Measurements from ENCODE around the gene FBXW8. TPM values are rescaled to one million over a fixed set of nuclear protein-coding genes. Genes with fewer than 3 reads are reported as not detected.

Gene FBXW8
- total and polyA plus RNA-seq, 4 donors, result 3.9 to 20.3 (median 12.5) TPM

DNA sequence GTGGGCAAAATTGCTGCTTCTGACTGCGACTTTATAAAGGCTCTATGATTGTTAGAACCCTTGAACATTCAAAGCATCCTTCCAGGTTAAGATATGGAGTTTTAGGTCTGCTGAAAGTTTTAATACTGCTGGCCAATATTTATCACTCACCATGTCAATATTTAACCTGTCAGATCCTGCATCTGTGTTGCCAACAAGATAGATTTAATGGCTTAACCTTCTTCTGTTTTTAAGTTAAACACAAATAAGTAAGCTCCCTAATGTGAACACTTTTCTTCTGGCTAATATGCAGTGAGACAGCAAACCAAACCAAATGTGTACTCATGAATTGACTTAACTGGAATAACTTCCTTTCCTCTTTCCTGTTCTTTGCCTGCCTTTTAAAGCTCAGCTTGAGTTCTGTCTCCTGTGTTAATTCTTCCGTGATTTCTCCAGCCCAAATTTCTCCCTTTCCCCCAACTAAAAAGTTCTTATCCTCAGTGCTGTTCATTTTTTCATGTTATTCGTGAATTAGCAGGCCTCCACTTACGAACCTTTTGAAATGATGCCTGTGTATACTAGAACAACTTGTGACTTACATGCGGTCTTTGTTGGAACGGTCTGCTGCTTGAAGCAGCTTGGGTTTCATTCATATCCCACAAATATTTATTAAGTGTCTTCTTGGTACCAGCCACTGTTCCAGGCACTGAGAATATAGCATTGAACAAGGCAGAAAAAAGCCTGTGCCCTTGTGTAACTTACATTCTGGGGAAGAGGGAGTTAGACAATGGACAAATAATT, 9.1 kb downstream of the FBXW8 start:
- Histone ChIP-seq H3K4me3 (no peak overlapping the region), H3K27ac (ENCODE audit: low read depth in 1 of 2, low read length in 1 of 2) (no peak overlapping the region), H3K9ac (ENCODE audit: insufficient read depth in 1 of 2, low read length in 2 of 2) (no peak overlapping the region), H3K27me3 (ENCODE audit: control insufficient read depth in 3 of 3, insufficient read depth in 3 of 3, low read length in 2 of 3) (no peaks in the 10 kb centered on the region), H3K9me3 (ENCODE audit: control insufficient read depth in 4 of 4, insufficient read depth in 3 of 4, low read length in 3 of 4) (peaks cover 0 to 2% (median 0%) of the 10 kb centered on the region in 4 donors), H3K36me3 (ENCODE audit: control insufficient read depth in 4 of 4, insufficient read depth in 4 of 4, low read length in 4 of 4) (peaks cover 0 to 5% (median 0%) of the 10 kb centered on the region in 4 donors), H3K4me1 (ENCODE audit: control insufficient read depth in 5 of 5, insufficient read depth in 5 of 5, low read length in 5 of 5) (peaks cover 0 to 16% (median 4%) of the 10 kb centered on the region in 5 donors)
- ATAC-seq (ENCODE audit: insufficient read depth, low FRiP score) (no peak), DNase-seq (no peak)
- WGBS, 2 donors, result 61 to 68% methylated on average over 6 of the region's 6 CpGs
- TF ChIP-seq, protein P1, sequence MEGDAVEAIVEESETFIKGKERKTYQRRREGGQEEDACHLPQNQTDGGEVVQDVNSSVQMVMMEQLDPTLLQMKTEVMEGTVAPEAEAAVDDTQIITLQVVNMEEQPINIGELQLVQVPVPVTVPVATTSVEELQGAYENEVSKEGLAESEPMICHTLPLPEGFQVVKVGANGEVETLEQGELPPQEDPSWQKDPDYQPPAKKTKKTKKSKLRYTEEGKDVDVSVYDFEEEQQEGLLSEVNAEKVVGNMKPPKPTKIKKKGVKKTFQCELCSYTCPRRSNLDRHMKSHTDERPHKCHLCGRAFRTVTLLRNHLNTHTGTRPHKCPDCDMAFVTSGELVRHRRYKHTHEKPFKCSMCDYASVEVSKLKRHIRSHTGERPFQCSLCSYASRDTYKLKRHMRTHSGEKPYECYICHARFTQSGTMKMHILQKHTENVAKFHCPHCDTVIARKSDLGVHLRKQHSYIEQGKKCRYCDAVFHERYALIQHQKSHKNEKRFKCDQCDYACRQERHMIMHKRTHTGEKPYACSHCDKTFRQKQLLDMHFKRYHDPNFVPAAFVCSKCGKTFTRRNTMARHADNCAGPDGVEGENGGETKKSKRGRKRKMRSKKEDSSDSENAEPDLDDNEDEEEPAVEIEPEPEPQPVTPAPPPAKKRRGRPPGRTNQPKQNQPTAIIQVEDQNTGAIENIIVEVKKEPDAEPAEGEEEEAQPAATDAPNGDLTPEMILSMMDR (IDR thresholded peaks at IDR 0.05; ENCODE audit: control extremely low read depth, extremely low read depth), result no peak

DNA sequence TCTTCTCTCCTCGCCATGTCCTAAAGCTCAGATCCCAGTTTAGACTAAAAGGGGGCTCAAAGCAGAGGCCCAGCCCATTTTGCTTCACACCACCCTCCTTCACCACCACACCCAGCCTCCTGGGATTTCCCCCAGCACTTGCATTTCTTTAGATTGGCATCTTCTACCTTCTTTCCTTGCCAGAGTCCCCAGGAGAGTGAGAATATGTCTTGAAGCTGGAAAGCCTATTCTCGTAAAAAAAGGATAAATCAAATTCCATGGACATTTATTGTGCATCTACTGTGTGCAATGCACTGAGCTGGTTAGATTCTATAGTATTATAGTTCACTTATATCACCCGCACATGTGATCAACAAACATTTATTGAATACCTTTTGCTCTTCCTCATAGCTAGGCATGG, 10.2 kb downstream of the FBXW8 start:
- H3K4me1 ChIP-seq (ENCODE audit: control insufficient read depth in 5 of 5, insufficient read depth in 5 of 5, low read length in 5 of 5), result peaks cover 0 to 14% (median 4%) of the 10 kb centered on the region in 5 donors
- peaks cover 0 to 2% (median 0%) of the 10 kb centered on the region in 4 donors for H3K9me3 ChIP-seq (ENCODE audit: control insufficient read depth in 4 of 4, insufficient read depth in 3 of 4, low read length in 3 of 4)
- H3K9ac ChIP-seq (ENCODE audit: insufficient read depth in 1 of 2, low read length in 2 of 2), result no peak overlapping the region
- DNase-seq (no peak), ATAC-seq (ENCODE audit: insufficient read depth, low FRiP score) (no peak)
- H3K4me3 ChIP-seq, result no peak overlapping the region
- TF ChIP-seq, protein P1 (IDR thresholded peaks at IDR 0.05; ENCODE audit: control extremely low read depth, extremely low read depth), result no peak
- H3K27me3 ChIP-seq (ENCODE audit: control insufficient read depth in 3 of 3, insufficient read depth in 3 of 3, low read length in 2 of 3), result no peaks in the 10 kb centered on the region
- 85 to 93% methylated on average over 3 of the region's 3 CpGs for WGBS, 2 donors
- peaks cover 0 to 5% (median 0%) of the 10 kb centered on the region in 4 donors for H3K36me3 ChIP-seq (ENCODE audit: control insufficient read depth in 4 of 4, insufficient read depth in 4 of 4, low read length in 4 of 4)
- no peak overlapping the region for H3K27ac ChIP-seq (ENCODE audit: low read depth in 1 of 2, low read length in 1 of 2)

DNA sequence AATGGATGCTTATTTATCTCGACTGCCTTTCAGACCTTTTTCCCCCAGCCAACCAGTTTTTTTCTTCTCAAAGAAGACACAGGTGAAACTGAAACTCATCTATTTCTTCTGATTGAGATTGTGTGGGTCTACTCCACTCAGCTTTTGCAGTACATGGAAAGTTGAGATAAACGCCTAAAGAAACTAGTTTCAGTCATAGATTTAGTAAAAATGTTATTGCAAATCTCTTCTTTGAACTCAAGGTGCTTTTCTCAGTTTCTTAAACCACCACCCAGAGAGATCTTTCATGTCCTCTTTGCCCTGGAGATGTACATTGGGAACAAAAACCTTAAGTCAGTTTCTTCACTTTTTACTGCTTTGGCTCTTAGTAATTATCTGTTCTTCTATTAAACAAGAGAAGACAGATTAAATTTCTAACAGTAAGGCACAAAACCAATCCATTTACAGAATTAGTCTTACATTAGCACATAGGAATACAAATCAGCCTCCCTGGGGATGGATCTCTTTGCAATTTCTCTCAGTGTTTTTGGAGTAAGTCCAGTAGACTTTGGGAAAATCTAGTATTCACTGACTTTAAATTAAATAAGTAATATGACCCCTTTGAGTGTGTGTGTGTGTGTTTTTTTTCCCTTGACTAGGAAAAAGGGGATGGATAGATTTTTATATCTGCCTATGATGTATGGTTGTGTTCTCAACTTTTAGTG, 11.6 kb downstream of the FBXW8 start:
- TF ChIP-seq, protein P1 (IDR thresholded peaks at IDR 0.05; ENCODE audit: control extremely low read depth, extremely low read depth), result no peak
- Histone ChIP-seq H3K27ac (ENCODE audit: low read depth in 1 of 2, low read length in 1 of 2) (no peak overlapping the region), H3K9ac (ENCODE audit: insufficient read depth in 1 of 2, low read length in 2 of 2) (no peak overlapping the region), H3K27me3 (ENCODE audit: control insufficient read depth in 3 of 3, insufficient read depth in 3 of 3, low read length in 2 of 3) (no peaks in the 10 kb centered on the region), H3K4me1 (ENCODE audit: control insufficient read depth in 5 of 5, insufficient read depth in 5 of 5, low read length in 5 of 5) (peaks cover 0 to 5% (median 2%) of the 10 kb centered on the region in 5 donors), H3K4me3 (no peak overlapping the region), H3K36me3 (ENCODE audit: control insufficient read depth in 4 of 4, insufficient read depth in 4 of 4, low read length in 4 of 4) (peaks cover 0 to 5% (median 0%) of the 10 kb centered on the region in 4 donors), H3K9me3 (ENCODE audit: control insufficient read depth in 4 of 4, insufficient read depth in 3 of 4, low read length in 3 of 4) (peaks cover 0 to 2% (median 0%) of the 10 kb centered on the region in 4 donors)
- DNase-seq (no peak), ATAC-seq (ENCODE audit: insufficient read depth, low FRiP score) (no peak)
- 88 to 97% methylated on average over 2 of the region's 2 CpGs for WGBS, 2 donors

Data from lung (tissue), 12 donors.